SHP77 treated with DMSO at 0.1 percent for 48 hours (cell line): Measurements from ENCODE around the gene IL17RB.

ENCODE experiments used
- DNase-seq: peaks from one replicate; lab custom pipeline; 2025; lab: John Stamatoyannopoulos, UW

Gene IL17RB, protein sequence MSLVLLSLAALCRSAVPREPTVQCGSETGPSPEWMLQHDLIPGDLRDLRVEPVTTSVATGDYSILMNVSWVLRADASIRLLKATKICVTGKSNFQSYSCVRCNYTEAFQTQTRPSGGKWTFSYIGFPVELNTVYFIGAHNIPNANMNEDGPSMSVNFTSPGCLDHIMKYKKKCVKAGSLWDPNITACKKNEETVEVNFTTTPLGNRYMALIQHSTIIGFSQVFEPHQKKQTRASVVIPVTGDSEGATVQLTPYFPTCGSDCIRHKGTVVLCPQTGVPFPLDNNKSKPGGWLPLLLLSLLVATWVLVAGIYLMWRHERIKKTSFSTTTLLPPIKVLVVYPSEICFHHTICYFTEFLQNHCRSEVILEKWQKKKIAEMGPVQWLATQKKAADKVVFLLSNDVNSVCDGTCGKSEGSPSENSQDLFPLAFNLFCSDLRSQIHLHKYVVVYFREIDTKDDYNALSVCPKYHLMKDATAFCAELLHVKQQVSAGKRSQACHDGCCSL

GRCh38 chr3:53846134-53846850 lies at the start of gene IL17RB, which contains the start of gene CHDH:
Gene IL17RB, plus strand, starts transcription at chr3:53846568. Its CDS starts 21 bp downstream, at chr3:53846589.
Gene CHDH, minus strand, starts transcription at chr3:53846419. Its CDS starts 22,411 bp downstream, at chr3:53824008.
- DNase-seq, result no peak

- no peak for DNase-seq
Observed at GRCh38 chr3:53798144-53798543, 48.2 kb upstream of the IL17RB start.

GRCh38 chr3:53799338-53799865 lies 47.0 kb upstream of the IL17RB start:
- DNase-seq, result no peak

DNA sequence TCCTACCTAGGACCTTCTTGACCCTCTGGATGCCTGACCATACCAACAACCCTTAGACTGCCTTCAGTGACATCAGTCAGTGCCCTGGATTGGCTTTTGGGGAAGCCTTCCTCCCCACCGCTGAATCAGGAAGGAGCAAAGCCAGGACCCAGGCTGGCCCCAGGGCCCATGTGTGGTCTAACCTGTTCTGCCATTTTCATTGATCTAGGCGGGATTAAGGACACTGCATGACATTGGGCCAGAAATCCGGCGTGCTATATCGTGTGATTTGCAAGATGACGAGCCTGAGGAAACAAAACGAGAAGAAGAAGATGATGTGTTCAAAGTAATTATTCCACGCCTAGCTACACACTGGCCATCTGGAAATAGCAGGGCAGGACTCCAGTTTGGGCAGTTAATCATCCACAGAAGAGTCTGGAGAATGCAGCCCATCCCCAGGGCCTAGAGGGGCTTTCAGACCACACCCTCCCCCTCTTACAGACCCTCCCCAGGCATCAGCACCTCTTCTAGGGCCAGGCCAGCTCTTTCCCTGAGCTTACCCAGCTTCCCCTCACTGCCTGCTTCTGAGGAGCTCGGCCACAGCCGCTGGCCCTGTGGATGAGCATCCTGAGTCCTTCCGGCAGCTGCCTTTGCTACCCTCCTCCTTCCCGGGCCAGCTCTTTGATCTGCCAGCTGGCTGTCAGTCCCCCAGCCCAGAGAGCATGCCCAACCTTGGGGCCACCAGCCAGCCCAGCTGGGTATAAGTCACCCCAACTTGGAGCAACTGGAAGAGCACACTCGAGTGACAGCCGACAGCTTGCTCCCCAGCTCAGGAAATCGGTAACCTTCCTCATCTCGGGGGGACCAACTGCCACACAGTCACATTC lies 46.1 kb upstream of the IL17RB start:
- no peak for DNase-seq

- no peak for DNase-seq
Observed at GRCh38 chr3:53801319-53801718, 45.0 kb upstream of the IL17RB start.

DNA sequence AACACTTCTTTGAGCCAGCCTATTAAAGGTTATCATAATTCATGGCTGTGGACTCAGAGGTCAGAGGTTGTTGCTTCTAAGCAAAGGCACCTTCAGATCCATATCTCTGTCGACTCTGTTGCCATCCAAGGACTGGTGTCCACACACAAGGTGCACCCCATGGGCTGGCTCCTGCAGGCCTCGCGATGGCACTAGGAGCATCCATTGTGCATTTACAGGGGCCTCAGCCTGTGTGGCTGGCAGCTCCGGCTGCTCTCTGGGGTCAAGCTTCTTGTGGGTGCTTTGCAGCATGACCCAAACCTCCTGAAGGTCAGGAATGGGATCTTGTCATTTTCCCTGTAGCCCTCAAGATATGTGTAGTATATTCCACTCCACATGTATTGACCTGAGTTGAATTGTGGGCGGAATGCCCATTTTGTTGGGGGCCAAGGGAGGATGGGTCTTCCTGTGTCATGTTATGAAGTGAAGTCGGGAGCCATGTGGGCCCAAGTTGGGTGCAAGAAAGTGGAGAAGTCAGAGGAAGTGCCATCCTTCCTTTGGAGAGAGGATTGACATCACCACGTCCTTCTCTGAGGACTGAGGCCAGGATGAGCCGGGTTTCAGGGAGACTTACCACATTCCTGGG lies 44.0 kb upstream of the IL17RB start:
- no peak for DNase-seq

DNA sequence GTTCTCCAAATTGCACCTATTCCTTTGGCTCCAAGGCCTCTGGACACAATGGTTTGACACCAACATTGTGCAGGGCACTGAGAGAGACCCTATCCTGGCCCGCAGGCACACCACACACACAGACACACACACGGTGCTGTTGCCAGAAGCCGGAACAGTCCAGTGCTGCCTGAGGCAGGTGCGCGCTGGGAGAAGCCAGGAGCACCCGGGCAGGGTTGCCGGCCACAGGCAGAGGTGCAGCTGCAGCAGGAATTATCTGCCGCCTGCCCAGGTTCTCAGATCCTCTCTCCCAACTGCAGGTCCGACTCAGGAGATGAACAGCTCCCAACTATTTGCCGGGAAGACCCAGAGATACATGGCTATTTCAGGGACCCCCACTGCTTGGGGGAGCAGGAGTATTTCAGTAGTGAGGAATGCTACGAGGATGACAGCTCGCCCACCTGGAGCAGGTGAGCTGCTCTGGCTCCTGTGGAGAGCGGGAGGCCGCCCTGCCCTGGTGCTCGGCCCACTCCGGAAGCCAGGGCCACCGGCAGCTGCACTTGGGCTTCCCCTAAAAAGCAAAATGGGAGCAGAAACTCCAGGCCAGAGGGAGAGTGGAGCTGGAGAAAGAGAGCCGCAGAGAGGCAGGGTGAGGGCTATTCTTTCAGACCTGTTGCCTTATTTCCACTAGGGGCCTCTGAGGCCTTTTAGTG lies 43.1 kb upstream of the IL17RB start:
- DNase-seq, result no peak

DNA sequence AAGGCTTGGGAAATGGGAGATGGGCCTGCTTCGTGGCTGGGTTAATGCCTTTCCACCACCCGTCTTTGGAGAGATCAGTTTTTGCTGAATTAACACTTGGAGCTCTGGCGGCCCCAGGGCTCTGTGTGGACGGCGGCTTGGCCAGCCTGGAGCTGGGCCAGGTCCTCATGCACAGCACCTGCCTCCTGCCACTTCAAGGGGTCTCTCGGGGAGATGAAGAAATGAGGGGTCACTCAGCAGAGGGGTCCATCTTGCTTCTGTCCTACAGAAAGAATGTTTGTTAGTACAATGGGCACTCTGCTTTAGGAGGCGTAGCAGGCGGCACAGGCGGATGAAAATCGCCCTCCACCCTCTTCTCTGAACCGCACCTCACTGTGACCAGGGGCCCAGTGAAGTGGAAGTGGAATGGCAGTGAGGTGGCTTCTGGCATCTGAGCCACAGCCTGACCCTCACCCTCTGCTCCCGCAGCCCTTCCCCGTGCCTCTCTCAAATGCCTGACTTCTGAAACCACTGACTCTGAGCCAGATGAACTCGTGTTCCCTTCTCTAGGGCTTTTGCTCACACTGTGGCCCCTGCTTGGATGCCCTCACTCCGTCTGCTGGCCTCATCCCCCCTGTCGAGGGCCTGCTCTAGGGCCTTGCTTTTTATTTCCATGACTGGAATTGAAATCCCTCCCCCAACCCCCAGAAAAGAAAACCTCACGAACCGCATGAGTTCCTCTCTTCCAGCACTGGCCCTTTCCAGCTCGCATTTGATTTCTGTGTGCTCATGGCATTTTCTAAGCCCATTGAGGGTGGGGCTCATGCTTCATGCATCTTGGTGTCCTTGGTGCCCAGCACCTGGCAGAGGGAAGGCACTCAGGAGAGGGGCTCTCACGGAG lies 42.3 kb upstream of the IL17RB start:
- DNase-seq, result no peak

DNA sequence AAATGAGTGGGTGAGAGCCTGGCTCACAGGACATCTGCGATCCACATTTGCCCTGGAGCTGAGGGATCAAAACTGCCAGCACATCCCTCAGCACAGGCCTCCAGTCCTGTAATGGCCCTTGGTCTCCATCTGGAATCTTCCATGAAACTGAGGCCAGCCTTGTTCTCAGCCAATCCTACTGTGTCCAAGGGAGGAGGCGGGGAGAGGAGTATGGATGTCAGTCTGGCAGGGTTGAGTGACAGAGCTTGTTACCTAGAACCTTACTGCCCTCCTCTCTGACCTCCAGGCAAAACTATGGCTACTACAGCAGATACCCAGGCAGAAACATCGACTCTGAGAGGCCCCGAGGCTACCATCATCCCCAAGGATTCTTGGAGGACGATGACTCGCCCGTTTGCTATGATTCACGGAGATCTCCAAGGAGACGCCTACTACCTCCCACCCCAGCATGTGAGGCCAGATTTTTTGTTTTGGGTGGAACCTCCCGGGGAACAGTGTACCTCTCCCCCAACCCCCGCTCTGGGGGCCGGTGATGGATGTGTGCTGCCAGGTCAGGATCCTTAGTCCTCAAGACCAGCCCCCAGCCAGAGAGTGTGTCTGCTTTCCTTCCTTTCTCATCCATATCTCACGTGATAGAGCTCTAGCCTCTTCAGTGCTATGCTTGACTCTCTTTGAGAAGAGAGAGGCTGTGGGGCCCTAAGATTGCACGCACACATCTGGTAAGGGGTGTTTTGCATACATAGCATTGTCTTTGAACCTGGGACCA lies 41.5 kb upstream of the IL17RB start:
- DNase-seq, result no peak

DNA sequence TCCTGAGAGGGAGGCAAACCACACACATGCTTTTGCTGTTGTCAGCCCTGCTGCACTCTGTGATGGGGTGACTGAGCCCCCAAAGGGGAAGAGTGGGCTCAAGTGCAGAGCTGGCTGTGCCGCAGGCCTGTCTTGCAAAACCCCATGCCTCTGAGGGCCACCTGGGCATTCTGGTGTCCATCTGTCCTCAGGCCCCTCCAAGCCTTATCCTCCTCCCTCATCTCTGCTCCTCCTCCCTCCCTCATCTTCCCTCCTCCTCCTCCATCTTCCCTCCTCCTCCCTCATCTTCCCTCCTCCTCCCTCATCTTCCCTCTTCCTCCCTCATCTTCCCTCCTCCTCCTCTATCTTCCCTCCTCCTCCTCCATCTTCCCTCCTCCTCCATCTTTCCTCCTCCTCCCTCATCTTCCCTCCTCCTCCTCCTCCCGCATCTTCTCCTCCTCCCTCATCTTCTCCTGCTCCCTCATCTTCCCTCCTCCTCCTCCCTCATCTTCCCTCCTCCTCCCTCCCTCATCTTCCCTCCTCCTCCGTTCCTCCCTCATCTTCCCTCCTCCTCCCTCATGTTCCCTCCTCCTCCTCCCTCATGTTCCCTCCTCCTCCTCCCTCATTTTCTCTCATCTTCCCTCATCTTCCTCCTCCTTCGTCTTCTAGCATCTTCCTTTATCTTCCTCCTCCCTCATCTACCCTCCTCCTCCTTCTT lies 40.8 kb upstream of the IL17RB start:
- no peak for DNase-seq

- DNase-seq, result no peak
Observed at GRCh38 chr3:53806182-53807116, 39.9 kb upstream of the IL17RB start.

DNA sequence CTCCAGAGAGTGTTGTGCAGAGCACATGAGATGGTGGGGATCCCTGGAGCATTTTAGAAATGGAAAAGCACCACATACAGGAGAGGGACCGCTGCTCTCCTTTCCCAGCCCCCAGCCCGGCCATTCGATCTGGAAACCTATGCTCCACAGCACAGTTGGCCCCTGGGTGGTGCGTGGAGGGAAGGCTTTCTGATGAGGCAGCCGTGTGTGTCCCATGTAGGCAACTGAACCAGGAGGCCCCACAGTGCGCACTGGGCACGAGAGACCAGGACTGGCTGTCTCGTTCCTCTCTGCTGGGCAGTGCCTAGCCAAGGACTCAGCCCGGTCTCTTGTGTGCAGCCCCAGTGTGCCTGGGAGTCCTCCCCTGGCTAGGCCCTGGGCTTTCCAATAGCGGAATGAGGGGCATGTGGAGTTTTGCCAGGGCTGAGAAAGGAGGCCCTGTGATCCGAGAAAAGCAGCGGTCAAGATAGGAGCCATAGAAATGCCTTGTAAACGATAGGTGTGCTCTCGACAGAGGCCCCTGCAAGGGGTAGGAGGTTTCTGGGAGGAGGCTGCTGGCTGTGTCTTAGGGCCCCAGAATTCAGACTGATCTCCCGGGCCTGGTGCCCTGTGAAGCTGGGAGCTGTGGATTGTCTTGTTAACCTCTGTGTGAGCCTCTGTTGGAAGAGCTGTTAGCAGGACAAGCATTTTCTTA lies 39.1 kb upstream of the IL17RB start:
- no peak for DNase-seq

GRCh38 chr3:53808496-53808895 lies 37.9 kb upstream of the IL17RB start:
- DNase-seq, result no peak

DNA sequence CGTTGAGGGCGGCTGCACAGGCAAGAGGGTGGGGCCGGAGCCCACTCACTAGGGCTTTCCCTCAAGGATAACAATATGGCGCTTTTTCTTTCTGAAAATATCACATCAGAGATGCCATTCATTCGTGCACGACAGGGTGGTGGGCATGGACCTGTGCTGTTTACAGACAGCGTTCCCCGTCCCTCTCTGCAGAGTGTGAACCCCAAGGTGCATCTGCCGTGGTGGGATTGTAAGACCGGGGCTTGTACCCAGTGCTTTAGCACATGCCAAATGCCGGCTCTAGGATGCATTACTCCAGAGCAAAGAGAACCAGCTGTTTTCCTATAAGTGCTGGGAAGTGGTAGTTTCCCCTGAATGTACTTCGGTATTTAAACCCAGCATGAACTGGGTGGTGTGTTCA lies 37.1 kb upstream of the IL17RB start:
- DNase-seq, result no peak

GRCh38 chr3:53809764-53810400 lies 36.5 kb upstream of the IL17RB start:
- no peak for DNase-seq
